ENCODE measurements around the gene OLFM1.
"Not testable (repeated sequence)": the region's sequence is repeated elsewhere in the genome, so short reads cannot be mapped to it uniquely, and the experiment has no call there.

Gene OLFM1

GRCh38 chr9:135156525-135157510 is 69.3 kb downstream of the OLFM1 start:
- DNase-seq: no peak

- no peak for DNase-seq
Observed at GRCh38 chr9:135157856-135158563, 70.5 kb downstream of the OLFM1 start.

GRCh38 chr9:135158564-135158937 is 71.1 kb downstream of the OLFM1 start:
- no peak for DNase-seq

GRCh38 chr9:135159801-135160200 is 72.3 kb downstream of the OLFM1 start:
- DNase-seq: no peak

GRCh38 chr9:135160862-135161261 is 73.4 kb downstream of the OLFM1 start:
- no peak for DNase-seq

GRCh38 chr9:135162599-135162998 is 75.1 kb downstream of the OLFM1 start:
- not testable (repeated sequence) for DNase-seq

- no peak for DNase-seq
Observed at GRCh38 chr9:135163023-135163780, 75.7 kb downstream of the OLFM1 start.

- DNase-seq: no peak
Observed at GRCh38 chr9:135164036-135164435, 76.6 kb downstream of the OLFM1 start.

- no peak for DNase-seq
Observed at GRCh38 chr9:135165003-135165711, 77.7 kb downstream of the OLFM1 start.

GRCh38 chr9:135165756-135166519 is 78.5 kb downstream of the OLFM1 start:
- no peak for DNase-seq

GRCh38 chr9:135166565-135166964 is 79.1 kb downstream of the OLFM1 start:
- DNase-seq: no peak

GRCh38 chr9:135167356-135167755 is 79.9 kb downstream of the OLFM1 start:
- DNase-seq: no peak

GRCh38 chr9:135167849-135168655 is 80.6 kb downstream of the OLFM1 start:
- no peak for DNase-seq

- no peak for DNase-seq
Observed at GRCh38 chr9:135169709-135170226, 82.3 kb downstream of the OLFM1 start.

- no peak for DNase-seq
Observed at GRCh38 chr9:135170535-135170934, 83.1 kb downstream of the OLFM1 start.
